ENCODE data around the gene NOX4.
"Not testable (repeated sequence)": the region's sequence is repeated elsewhere in the genome, so short reads cannot be mapped to it uniquely, and the experiment has no call there.

DNA sequence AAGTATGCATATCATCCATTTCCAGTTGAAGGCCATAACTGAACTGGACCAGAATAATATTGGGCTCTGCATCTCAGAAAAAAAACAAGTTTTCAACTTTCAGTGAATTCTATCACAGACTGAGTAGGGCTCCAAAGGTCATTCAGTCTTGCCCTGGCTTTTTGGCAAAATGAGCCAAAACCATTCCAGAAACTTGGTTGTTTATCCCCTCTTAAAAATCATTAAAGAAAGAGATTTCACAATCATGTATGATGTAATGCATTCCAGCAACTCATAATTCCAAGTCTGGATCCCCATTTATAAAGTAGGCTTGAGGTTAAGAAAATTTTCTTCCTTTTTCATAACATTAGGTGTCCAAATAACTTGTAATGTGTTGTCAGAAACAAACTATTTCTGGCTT, 150.7 kb downstream of the NOX4 start:
- TF ChIP-seq, protein P1, sequence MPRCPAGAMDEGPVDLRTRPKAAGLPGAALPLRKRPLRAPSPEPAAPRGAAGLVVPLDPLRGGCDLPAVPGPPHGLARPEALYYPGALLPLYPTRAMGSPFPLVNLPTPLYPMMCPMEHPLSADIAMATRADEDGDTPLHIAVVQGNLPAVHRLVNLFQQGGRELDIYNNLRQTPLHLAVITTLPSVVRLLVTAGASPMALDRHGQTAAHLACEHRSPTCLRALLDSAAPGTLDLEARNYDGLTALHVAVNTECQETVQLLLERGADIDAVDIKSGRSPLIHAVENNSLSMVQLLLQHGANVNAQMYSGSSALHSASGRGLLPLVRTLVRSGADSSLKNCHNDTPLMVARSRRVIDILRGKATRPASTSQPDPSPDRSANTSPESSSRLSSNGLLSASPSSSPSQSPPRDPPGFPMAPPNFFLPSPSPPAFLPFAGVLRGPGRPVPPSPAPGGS (IDR thresholded peaks at IDR 0.05) = not testable (repeated sequence)
- not testable (repeated sequence) for TF ChIP-seq MAZ (IDR thresholded peaks at IDR 0.05; ENCODE audit: borderline replicate concordance, low read depth, low read length); PHF8 (IDR thresholded peaks at IDR 0.05; ENCODE audit: borderline replicate concordance, low read depth); EP300 (IDR thresholded peaks at IDR 0.05); HOXB5 (CRISPR knock-in tag; IDR thresholded peaks at IDR 0.05); MAFK (IDR thresholded peaks at IDR 0.05; ENCODE audit: partially characterized antibody); KDM1A (IDR thresholded peaks at IDR 0.05; ENCODE audit: low read depth); CEBPB (IDR thresholded peaks at IDR 0.05); POLR2A (IDR thresholded peaks at IDR 0.05; ENCODE audit: low read length); MYC (IDR thresholded peaks at IDR 0.05; ENCODE audit: borderline replicate concordance, low read length); RAD21 (conservative IDR thresholded peaks at IDR 0.05 in 1 of 2, IDR thresholded peaks at IDR 0.05 in 1 of 2)
- TF ChIP-seq, protein P2, sequence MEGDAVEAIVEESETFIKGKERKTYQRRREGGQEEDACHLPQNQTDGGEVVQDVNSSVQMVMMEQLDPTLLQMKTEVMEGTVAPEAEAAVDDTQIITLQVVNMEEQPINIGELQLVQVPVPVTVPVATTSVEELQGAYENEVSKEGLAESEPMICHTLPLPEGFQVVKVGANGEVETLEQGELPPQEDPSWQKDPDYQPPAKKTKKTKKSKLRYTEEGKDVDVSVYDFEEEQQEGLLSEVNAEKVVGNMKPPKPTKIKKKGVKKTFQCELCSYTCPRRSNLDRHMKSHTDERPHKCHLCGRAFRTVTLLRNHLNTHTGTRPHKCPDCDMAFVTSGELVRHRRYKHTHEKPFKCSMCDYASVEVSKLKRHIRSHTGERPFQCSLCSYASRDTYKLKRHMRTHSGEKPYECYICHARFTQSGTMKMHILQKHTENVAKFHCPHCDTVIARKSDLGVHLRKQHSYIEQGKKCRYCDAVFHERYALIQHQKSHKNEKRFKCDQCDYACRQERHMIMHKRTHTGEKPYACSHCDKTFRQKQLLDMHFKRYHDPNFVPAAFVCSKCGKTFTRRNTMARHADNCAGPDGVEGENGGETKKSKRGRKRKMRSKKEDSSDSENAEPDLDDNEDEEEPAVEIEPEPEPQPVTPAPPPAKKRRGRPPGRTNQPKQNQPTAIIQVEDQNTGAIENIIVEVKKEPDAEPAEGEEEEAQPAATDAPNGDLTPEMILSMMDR (IDR thresholded peaks at IDR 0.05) = not testable (repeated sequence)
- TF ChIP-seq, protein P3, sequence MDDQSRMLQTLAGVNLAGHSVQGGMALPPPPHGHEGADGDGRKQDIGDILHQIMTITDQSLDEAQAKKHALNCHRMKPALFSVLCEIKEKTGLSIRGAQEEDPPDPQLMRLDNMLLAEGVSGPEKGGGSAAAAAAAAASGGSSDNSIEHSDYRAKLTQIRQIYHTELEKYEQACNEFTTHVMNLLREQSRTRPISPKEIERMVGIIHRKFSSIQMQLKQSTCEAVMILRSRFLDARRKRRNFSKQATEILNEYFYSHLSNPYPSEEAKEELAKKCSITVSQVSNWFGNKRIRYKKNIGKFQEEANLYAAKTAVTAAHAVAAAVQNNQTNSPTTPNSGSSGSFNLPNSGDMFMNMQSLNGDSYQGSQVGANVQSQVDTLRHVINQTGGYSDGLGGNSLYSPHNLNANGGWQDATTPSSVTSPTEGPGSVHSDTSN (IDR thresholded peaks at IDR 0.05) = not testable (repeated sequence)

Measured in A549 (cell line).